GM12878 (cell line): ENCODE results near the gene RAB40B. TPM values are rescaled to one million over a fixed set of nuclear protein-coding genes. Genes with fewer than 3 reads are reported as not detected.

Experiments
- ATAC-seq: fragments of 200-7000 bp; cut with Tn5 transposase; 3 replicates; pipeline ENCODE4 v1.9.1; 2020; ENCODE audit warnings: mild to moderate bottlenecking, moderate library complexity
- BruUV-seq: library from RNA; stranded (reverse); fragments of 400-500 nt; replicated peaks from 2 replicates; lab custom pipeline; 2021; lab: Mats Ljungman, UMichigan
- CTCF ChIA-PET: fragments of 300-600 bp; sonication (Branson Sonifier 250); formaldehyde crosslinking; extraction: SDS; loops from one replicate; lab custom pipeline; 2021; ENCODE audit warnings: inconsistent platforms; lab: Yijun Ruan, JAX
- POLR2A ChIA-PET: fragments of 350-600 bp; formaldehyde crosslinking; extraction: SDS; loops from one replicate; lab custom pipeline; 2021; ENCODE audit warnings: inconsistent platforms; lab: Charles Lee
- RAD21 ChIA-PET: fragments of 300-600 bp; sonication (Branson Sonifier 250); formaldehyde crosslinking; loops from one replicate; lab custom pipeline; 2023; ENCODE audit warnings: antibody characterized with exemption; ENCODE audit not compliant: unreplicated experiment; lab: Charles Lee
- SMC1A ChIA-PET: fragments of 300-600 bp; sonication (Branson Sonifier 250); formaldehyde crosslinking; loops from one replicate; lab custom pipeline; 2023; ENCODE audit not compliant: unreplicated experiment, uncharacterized antibody; lab: Charles Lee
- DNase-seq: peaks from one replicate; pipeline ENCODE4 v3.0.0-alpha.2; 2011; ENCODE audit warnings: low read depth, low spot score
- FAIRE-seq: peaks from 3 replicates; lab custom pipeline; 2011; peaks lifted over from hg19 to GRCh38; lab: Jason Lieb, UNC
- H2AFZ ChIP-seq: 2 replicates; pipeline ENCODE4 v1.6.0; 2011; ENCODE audit warnings: low read depth, low read length, control low read depth; ENCODE audit not compliant: control insufficient read depth
- H3K27ac ChIP-seq: 2 replicates; pipeline ENCODE4 v1.5.1; 2011; ENCODE audit warnings: control low read depth; ENCODE audit not compliant: control insufficient read depth, insufficient read depth
- H3K27me3 ChIP-seq, 2 experiments: replicated peaks in 1 of 2; 2 replicates each; pipeline versions ENCODE4 v1.6.0 to v1.6.1; 2011; ENCODE audit warnings: low read length in 1 of 2; ENCODE audit not compliant: control insufficient read depth in 2 of 2, insufficient read depth in 2 of 2
- H3K36me3 ChIP-seq, 2 experiments: 2 replicates each; pipeline ENCODE4 v1.5.1; 2011; ENCODE audit warnings: low read length in 1 of 2; ENCODE audit not compliant: control insufficient read depth in 2 of 2, insufficient read depth in 2 of 2
- H3K4me1 ChIP-seq: 2 replicates; pipeline ENCODE4 v1.6.1; 2011; ENCODE audit warnings: mild to moderate bottlenecking, low read length, moderate library complexity, mixed read lengths; ENCODE audit not compliant: control insufficient read depth, insufficient read depth
- H3K4me2 ChIP-seq: 2 replicates; pipeline ENCODE4 v1.6.0; 2011; ENCODE audit warnings: control low read depth; ENCODE audit not compliant: control insufficient read depth, insufficient read depth
- H3K4me3 ChIP-seq: fragments of 200-600 bp; sonication (generic); 2 replicates; pipeline ENCODE4 v1.5.1; 2016
- H3K79me2 ChIP-seq: 2 replicates; pipeline ENCODE4 v1.6.0; 2011; ENCODE audit warnings: low read length; ENCODE audit not compliant: control insufficient read depth, insufficient read depth
- H3K9ac ChIP-seq: 2 replicates; pipeline ENCODE4 v1.8.0; 2011; ENCODE audit warnings: low read length, control low read depth, mixed read lengths; ENCODE audit not compliant: control insufficient read depth, insufficient read depth
- H3K9me3 ChIP-seq: replicated peaks from 3 replicates; pipeline ENCODE4 v1.5.1; 2011; ENCODE audit warnings: mild to moderate bottlenecking, low read length; ENCODE audit not compliant: control insufficient read depth, insufficient read depth
- H4K20me1 ChIP-seq: 2 replicates; pipeline ENCODE4 v1.6.0; 2011; ENCODE audit not compliant: control insufficient read depth, insufficient read depth
- BCL11A ChIP-seq: IDR thresholded peaks from 2 replicates; pipeline ENCODE4 v1.6.1; 2011; ENCODE audit warnings: low read depth, low read length
- CBX3 ChIP-seq: fragments of 200-600 bp; sonication (generic); IDR thresholded peaks from 2 replicates; pipeline ENCODE4 v1.6.1; 2016; ENCODE audit warnings: low read depth, borderline replicate concordance
- CHD2 ChIP-seq: IDR thresholded peaks from 2 replicates; pipeline ENCODE4 v1.6.1; 2011; ENCODE audit warnings: low read depth, low read length, improper control_type of control experiment, borderline replicate concordance
- CREM ChIP-seq: IDR thresholded peaks from 2 replicates; pipeline ENCODE4 v1.6.1; 2014; ENCODE audit warnings: antibody characterized with exemption, low read depth
- EED ChIP-seq: sonication (generic); IDR thresholded peaks from 2 replicates; pipeline ENCODE4 v1.6.1; 2016; ENCODE audit warnings: antibody characterized with exemption, low read depth
- ESRRA ChIP-seq: IDR thresholded peaks from 2 replicates; pipeline ENCODE4 v1.6.1; 2012; ENCODE audit warnings: mild to moderate bottlenecking, low read length, improper control_type of control experiment
- JUND ChIP-seq: IDR thresholded peaks from 2 replicates; pipeline ENCODE4 v1.6.1; 2012; ENCODE audit warnings: low read depth, mild to moderate bottlenecking, low read length, improper control_type of control experiment, moderate library complexity
- KAT2A ChIP-seq: conservative IDR thresholded peaks from 2 replicates; pipeline ENCODE4 v1.6.1; 2011; ENCODE audit warnings: low read depth, low read length; ENCODE audit not compliant: control insufficient read depth
- LARP7 ChIP-seq: fragments of 450-650 bp; IDR thresholded peaks from 2 replicates; pipeline ENCODE4 v1.6.1; 2017; ENCODE audit warnings: mild to moderate bottlenecking
- NR2C2 ChIP-seq: IDR thresholded peaks from 2 replicates; pipeline ENCODE4 v1.6.1; 2011; ENCODE audit warnings: borderline replicate concordance, low read depth; ENCODE audit not compliant: control insufficient read depth, insufficient read length
- PKNOX1 ChIP-seq: fragments of 450-650 bp; IDR thresholded peaks from 2 replicates; pipeline ENCODE4 v1.6.1; 2016; ENCODE audit warnings: mild to moderate bottlenecking
- POLR2A ChIP-seq: IDR thresholded peaks from 2 replicates; pipeline ENCODE4 v1.6.1; 2011; ENCODE audit warnings: low read depth, mild to moderate bottlenecking, low read length
- RBBP5 ChIP-seq: fragments of 200-600 bp; sonication (generic); conservative IDR thresholded peaks from 2 replicates; pipeline ENCODE4 v1.6.1; 2016
- SMC3 ChIP-seq: IDR thresholded peaks from 2 replicates; pipeline ENCODE4 v1.6.1; 2011; ENCODE audit warnings: low read length, improper control_type of control experiment, borderline replicate concordance
- SRF ChIP-seq, 2 experiments: IDR thresholded peaks; 2 replicates each; pipeline ENCODE4 v1.6.1; 2011; ENCODE audit warnings: low read depth in 2 of 2, low read length in 2 of 2, mild to moderate bottlenecking in 1 of 2, moderate library complexity in 1 of 2
- ZBTB40 ChIP-seq: fragments of 450-650 bp; IDR thresholded peaks from 2 replicates; pipeline ENCODE4 v1.6.1; 2016; ENCODE audit warnings: mild to moderate bottlenecking, moderate library complexity, borderline replicate concordance
- ZNF384 ChIP-seq: IDR thresholded peaks from 2 replicates; pipeline ENCODE4 v1.6.1; 2012; ENCODE audit warnings: low read depth, mild to moderate bottlenecking, low read length, improper control_type of control experiment, borderline replicate concordance
- WGBS: methylation state at CpG from one replicate; pipeline ENCODE4 v1.1.6; 2016; ENCODE audit warnings: low lambda C conversion rate; ENCODE audit not compliant: insufficient replicate concordance, insufficient coverage; ENCODE audit errors: missing lambda C conversion rate; 5-methylcytosine and 5-hydroxymethylcytosine counted together
- in situ Hi-C: fragments of 300-500 bp; cut with MboI; formaldehyde crosslinking; loops from 9 replicates; pipeline ENCODE4 v1.14.3; 2018; ENCODE audit warnings: mixed read lengths
- intact Hi-C: fragments of 100-400 bp; cut with micrococcal nuclease; formaldehyde crosslinking; loops from one replicate; pipeline ENCODE4 v1.14.2; 2022; ENCODE audit not compliant: unreplicated experiment
- polyA plus RNA-seq, 11 experiments: library from polyadenylated mRNA; depleted of rRNA in 4 of 11; unstranded in 6 of 11; stranded (reverse) in 5 of 11; fragments of >200 nt; fragmentation: Nextera tagmentation in 4 of 11; fragmentation: Illumina TruSeq in 1 of 11; extraction: Ambion mirVana in 4 of 11; extraction: Trizol in 1 of 11; gene quantifications; 1 replicate in 1 of 11; 2 replicates in 10 of 11; pipeline versions ENCODE4 v1.2.1 to v1.2.3, GENCODE V29; 2011 to 2016; ENCODE audit warnings: inconsistent platforms in 2 of 11, missing spikeins in 2 of 11, low read depth in 1 of 11
- total RNA-seq, 4 experiments: library from RNA; depleted of rRNA in 3 of 4; stranded (reverse); fragments of >200 nt in 3 of 4; fragmentation: Illumina TruSeq in 1 of 4; extraction: Trizol in 1 of 4; gene quantifications; 2 replicates each; pipeline versions ENCODE4 v1.2.1 to v1.2.3, GENCODE V29; 2013 to 2021
- TF ChIP-seq, protein P1 (sequence below): fragments of 150-350 bp; IDR thresholded peaks from 2 replicates; pipeline ENCODE4 v1.6.1; 2014; ENCODE audit warnings: mild to moderate bottlenecking, low read depth, low read length

The RAB40B gene
- total and polyA plus RNA-seq, 10 of the 15 experiments (the other 5 are each of a cell fraction or from before 2014, with no cell fraction given) = 0.06 to 2.8 (median 1.4) TPM

- no peak overlapping the region for H3K4me3 ChIP-seq
- ChIA-PET POLR2A (no interaction called here), CTCF (no interaction called here), RAD21 (no interaction called here), SMC1A (no interaction called here)
- intact Hi-C loops = loop anchor here (10.0 kb wide), 1 partner anchor 111 kb away; the partner anchor contains the start of gene TBCD
- no peak overlapping the region for H2AFZ ChIP-seq
- DNase-seq (no peak), FAIRE-seq (no peak), ATAC-seq (no peak)
- no peak overlapping the region for H3K9ac ChIP-seq
- in situ Hi-C loops = no loop called here
- H3K27ac ChIP-seq = no peak overlapping the region
- no peaks in the 10 kb centered on the region; the same call in 1 of the 2 replicates for H3K4me1 ChIP-seq
- no TSS peak for BruUV-seq
- H3K79me2 ChIP-seq = peaks cover 65% of the 10 kb centered on the region
- H3K36me3 ChIP-seq = peaks cover 12 to 17% of the 10 kb centered on the region in 2 experiments
- H4K20me1 ChIP-seq = peaks cover 12% of the 10 kb centered on the region
- no peak for TF ChIP-seq KAT2A
- TF ChIP-seq JUND = no peak
- no peak for TF ChIP-seq ZNF384
- no peak for TF ChIP-seq CREM
- TF ChIP-seq CHD2 = no peak
- TF ChIP-seq, protein P1, sequence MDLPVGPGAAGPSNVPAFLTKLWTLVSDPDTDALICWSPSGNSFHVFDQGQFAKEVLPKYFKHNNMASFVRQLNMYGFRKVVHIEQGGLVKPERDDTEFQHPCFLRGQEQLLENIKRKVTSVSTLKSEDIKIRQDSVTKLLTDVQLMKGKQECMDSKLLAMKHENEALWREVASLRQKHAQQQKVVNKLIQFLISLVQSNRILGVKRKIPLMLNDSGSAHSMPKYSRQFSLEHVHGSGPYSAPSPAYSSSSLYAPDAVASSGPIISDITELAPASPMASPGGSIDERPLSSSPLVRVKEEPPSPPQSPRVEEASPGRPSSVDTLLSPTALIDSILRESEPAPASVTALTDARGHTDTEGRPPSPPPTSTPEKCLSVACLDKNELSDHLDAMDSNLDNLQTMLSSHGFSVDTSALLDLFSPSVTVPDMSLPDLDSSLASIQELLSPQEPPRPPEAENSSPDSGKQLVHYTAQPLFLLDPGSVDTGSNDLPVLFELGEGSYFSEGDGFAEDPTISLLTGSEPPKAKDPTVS = no peak
- no peak for TF ChIP-seq ESRRA
- TF ChIP-seq BCL11A = no peak
- no peak for TF ChIP-seq CBX3
- no peak for TF ChIP-seq RBBP5
- no peak for TF ChIP-seq LARP7
- no peak for TF ChIP-seq SRF (IDR thresholded peaks at IDR 0.05; ENCODE audit: low read depth in 2 of 2, low read length in 2 of 2)
- TF ChIP-seq PKNOX1 = no peak
- TF ChIP-seq EED = no peak
- no peak for TF ChIP-seq NR2C2
- no peak for TF ChIP-seq SMC3
- no peak for TF ChIP-seq POLR2A
- TF ChIP-seq ZBTB40 = no peak
- H3K9me3 ChIP-seq = no peaks in the 10 kb centered on the region; the same call in 2 of the 3 replicates
- WGBS = 90% methylated on average over 5 of the region's 5 CpGs
- no peaks in the 10 kb centered on the region for H3K27me3 ChIP-seq
- H3K4me2 ChIP-seq = peak overlapping the region; percentile 2; the same call in 1 of the 2 replicates
Measured at GRCh38 chr17:82644148-82644547, 54.4 kb downstream of the RAB40B start.
